Measurements from ENCODE around the gene TNFAIP8L1. TPM values are rescaled to one million over a fixed set of nuclear protein-coding genes. Genes with fewer than 3 reads are reported as not detected.

TNFAIP8L1 gene
- total RNA-seq, 1 donor from 2014 or later, result 3.0 TPM

- DNase-seq (ENCODE audit: low read depth), result no peak
- H2AFZ ChIP-seq (ENCODE audit: low read depth, low read length), result no peak overlapping the region
- H3K27me3 ChIP-seq (ENCODE audit: insufficient read depth, low read length), result peaks cover 18% of the 10 kb centered on the region
- no peaks in the 10 kb centered on the region for H3K4me1 Mint-ChIP-seq (ENCODE audit: low read depth, unreplicated experiment)
- no peaks in the 10 kb centered on the region for H3K4me1 ChIP-seq (ENCODE audit: insufficient read depth, low read length)
- H4K20me1 ChIP-seq (ENCODE audit: insufficient read depth, low read length), result no peaks in the 10 kb centered on the region
- no peak overlapping the region for H3K4me2 ChIP-seq (ENCODE audit: low read length)
- H3K4me3 Mint-ChIP-seq (ENCODE audit: unreplicated experiment), result no peak overlapping the region
- no peaks in the 10 kb centered on the region for H3K9me3 ChIP-seq (ENCODE audit: insufficient read depth, low read depth, low read length)
- no peak overlapping the region for H3K27ac Mint-ChIP-seq (ENCODE audit: unreplicated experiment)
- H3K27me3 Mint-ChIP-seq (ENCODE audit: low read depth, unreplicated experiment), result peaks cover 38% of the 10 kb centered on the region
- H3K4me3 ChIP-seq (ENCODE audit: insufficient read depth, low read depth, low read length), result no peak overlapping the region
- no peak overlapping the region for H3K27ac ChIP-seq (ENCODE audit: low read depth, low read length)
- no peak overlapping the region for H3K9ac ChIP-seq (ENCODE audit: low read length)
- no peaks in the 10 kb centered on the region for H3K9me3 Mint-ChIP-seq (ENCODE audit: unreplicated experiment)
- no peak for TF ChIP-seq CTCF (IDR thresholded peaks at IDR 0.05; ENCODE audit: insufficient read depth, low read depth, low read length)
- TF ChIP-seq EZH2 (IDR thresholded peaks at IDR 0.05; ENCODE audit: insufficient read depth, low read length), result no peak
- no peak for FAIRE-seq
- no peaks in the 10 kb centered on the region for H3K79me2 ChIP-seq (ENCODE audit: insufficient read depth, low read length)
- H3K36me3 ChIP-seq (ENCODE audit: insufficient read depth, low read length), result no peaks in the 10 kb centered on the region
- no peaks in the 10 kb centered on the region for H3K36me3 Mint-ChIP-seq (ENCODE audit: low read depth, unreplicated experiment)
Observed at GRCh38 chr19:4600893-4601292, 38.4 kb upstream of the TNFAIP8L1 start.

DNA sequence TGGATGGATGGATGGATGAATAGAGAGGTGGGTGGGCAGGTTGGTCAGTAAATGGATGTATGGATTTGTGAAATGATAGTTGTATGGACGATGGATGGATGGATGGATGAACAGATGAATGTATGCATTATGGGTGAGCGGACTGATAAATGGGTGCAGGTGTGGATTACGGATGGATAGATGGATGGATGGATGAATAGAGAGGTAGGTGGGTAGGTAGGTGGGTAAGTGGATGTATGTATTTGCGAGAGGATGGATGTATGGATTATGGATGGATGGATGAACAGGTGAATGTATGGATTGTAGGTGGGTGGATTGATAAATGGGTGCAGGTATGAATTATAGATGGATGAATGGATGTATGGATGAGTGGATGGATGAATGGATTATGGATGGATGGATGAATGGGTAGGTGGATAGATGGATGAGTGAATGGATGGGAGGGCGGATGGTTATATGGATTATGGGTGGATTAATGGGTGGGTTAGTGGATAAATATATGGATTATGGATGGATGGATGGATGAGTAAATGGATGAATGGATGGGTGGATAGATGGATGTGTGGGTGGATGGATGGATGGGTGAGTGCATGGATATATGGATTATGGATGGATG, 37.0 kb upstream of the TNFAIP8L1 start:
- no peak for TF ChIP-seq EZH2 (IDR thresholded peaks at IDR 0.05; ENCODE audit: insufficient read depth, low read length)
- TF ChIP-seq CTCF (IDR thresholded peaks at IDR 0.05; ENCODE audit: insufficient read depth, low read depth, low read length), result no peak
- Mint-ChIP-seq H3K9me3 (ENCODE audit: unreplicated experiment) (no peaks in the 10 kb centered on the region), H3K4me3 (ENCODE audit: unreplicated experiment) (no peak overlapping the region), H3K27me3 (ENCODE audit: low read depth, unreplicated experiment) (peaks cover 34% of the 10 kb centered on the region), H3K27ac (ENCODE audit: unreplicated experiment) (no peak overlapping the region), H3K36me3 (ENCODE audit: low read depth, unreplicated experiment) (no peaks in the 10 kb centered on the region), H3K4me1 (ENCODE audit: low read depth, unreplicated experiment) (no peaks in the 10 kb centered on the region)
- H3K9me3 ChIP-seq (ENCODE audit: insufficient read depth, low read depth, low read length), result no peaks in the 10 kb centered on the region
- H3K4me1 ChIP-seq (ENCODE audit: insufficient read depth, low read length), result no peaks in the 10 kb centered on the region
- no peak overlapping the region for H3K9ac ChIP-seq (ENCODE audit: low read length)
- no peaks in the 10 kb centered on the region for H3K79me2 ChIP-seq (ENCODE audit: insufficient read depth, low read length)
- H4K20me1 ChIP-seq (ENCODE audit: insufficient read depth, low read length), result no peaks in the 10 kb centered on the region
- no peak overlapping the region for H2AFZ ChIP-seq (ENCODE audit: low read depth, low read length)
- DNase-seq (ENCODE audit: low read depth) (no peak), FAIRE-seq (no peak)
- H3K36me3 ChIP-seq (ENCODE audit: insufficient read depth, low read length), result no peaks in the 10 kb centered on the region
- H3K4me2 ChIP-seq (ENCODE audit: low read length), result no peak overlapping the region
- no peak overlapping the region for H3K4me3 ChIP-seq (ENCODE audit: insufficient read depth, low read depth, low read length)
- no peak overlapping the region for H3K27ac ChIP-seq (ENCODE audit: low read depth, low read length)
- H3K27me3 ChIP-seq (ENCODE audit: insufficient read depth, low read length), result peaks cover 18% of the 10 kb centered on the region

DNA sequence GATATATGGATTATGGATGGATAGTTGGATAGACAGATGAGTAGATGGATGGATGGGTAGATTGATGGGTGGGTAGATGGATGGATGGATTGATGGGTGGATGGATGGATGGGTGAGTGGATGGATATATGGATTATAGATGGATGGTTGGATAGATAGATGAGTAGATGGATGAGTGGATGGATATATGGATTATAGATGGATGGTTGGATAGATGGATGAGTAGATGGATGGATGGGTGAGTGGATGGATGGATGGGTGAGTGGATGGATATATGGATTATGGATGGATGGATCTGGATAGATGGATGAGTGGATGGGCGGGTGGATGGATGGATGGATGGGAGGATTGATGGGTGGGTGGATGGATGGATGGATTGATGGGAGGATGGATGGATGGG, 36.4 kb upstream of the TNFAIP8L1 start:
- Histone ChIP-seq H4K20me1 (ENCODE audit: insufficient read depth, low read length) (no peaks in the 10 kb centered on the region), H3K27ac (ENCODE audit: low read depth, low read length) (no peak overlapping the region), H3K79me2 (ENCODE audit: insufficient read depth, low read length) (no peaks in the 10 kb centered on the region), H3K9me3 (ENCODE audit: insufficient read depth, low read depth, low read length) (no peaks in the 10 kb centered on the region), H2AFZ (ENCODE audit: low read depth, low read length) (no peak overlapping the region), H3K4me3 (ENCODE audit: insufficient read depth, low read depth, low read length) (no peak overlapping the region), H3K4me2 (ENCODE audit: low read length) (no peak overlapping the region), H3K4me1 (ENCODE audit: insufficient read depth, low read length) (no peaks in the 10 kb centered on the region), H3K9ac (ENCODE audit: low read length) (no peak overlapping the region), H3K36me3 (ENCODE audit: insufficient read depth, low read length) (no peaks in the 10 kb centered on the region), H3K27me3 (ENCODE audit: insufficient read depth, low read length) (peaks cover 15% of the 10 kb centered on the region)
- FAIRE-seq (no peak), DNase-seq (ENCODE audit: low read depth) (no peak)
- Mint-ChIP-seq H3K27me3 (ENCODE audit: low read depth, unreplicated experiment) (peaks cover 34% of the 10 kb centered on the region), H3K9me3 (ENCODE audit: unreplicated experiment) (no peaks in the 10 kb centered on the region), H3K27ac (ENCODE audit: unreplicated experiment) (no peak overlapping the region), H3K36me3 (ENCODE audit: low read depth, unreplicated experiment) (no peaks in the 10 kb centered on the region), H3K4me1 (ENCODE audit: low read depth, unreplicated experiment) (no peaks in the 10 kb centered on the region), H3K4me3 (ENCODE audit: unreplicated experiment) (no peak overlapping the region)
- TF ChIP-seq EZH2 (IDR thresholded peaks at IDR 0.05; ENCODE audit: insufficient read depth, low read length) (no peak), CTCF (IDR thresholded peaks at IDR 0.05; ENCODE audit: insufficient read depth, low read depth, low read length) (no peak)

Data from astrocyte (in vitro differentiated cells and primary cell).